ENCODE measurements around the gene LEKR1.

LEKR1 gene

GRCh38 chr3:157001221-157001957, 175.2 kb downstream of the LEKR1 start:
- ChIA-PET POLR2A (no interaction called here), CTCF (no interaction called here)
- no peak for TF ChIP-seq SUZ12 (IDR thresholded peaks at IDR 0.05)
- no peak for TF ChIP-seq FOXM1 (IDR thresholded peaks at IDR 0.05; ENCODE audit: borderline replicate concordance)
- TF ChIP-seq SP1 (IDR thresholded peaks at IDR 0.05): no peak
- no peak for TF ChIP-seq ELF4 (IDR thresholded peaks at IDR 0.05)
- TF ChIP-seq L3MBTL2 (conservative IDR thresholded peaks at IDR 0.05): no peak
- TF ChIP-seq FOXA1 (IDR thresholded peaks at IDR 0.05): no peak
- no peak for TF ChIP-seq FOXK2 (IDR thresholded peaks at IDR 0.05)
- no peak for TF ChIP-seq LEF1 (IDR thresholded peaks at IDR 0.05; ENCODE audit: borderline replicate concordance)
- no peak for TF ChIP-seq TARDBP (IDR thresholded peaks at IDR 0.05)
- TF ChIP-seq BHLHE40 (IDR thresholded peaks at IDR 0.05; ENCODE audit: borderline replicate concordance): no peak
- no peak for TF ChIP-seq CTBP1 (IDR thresholded peaks at IDR 0.05; ENCODE audit: borderline replicate concordance)
- no peak for TF ChIP-seq ARNT (IDR thresholded peaks at IDR 0.05)
- TF ChIP-seq NFRKB (IDR thresholded peaks at IDR 0.05): no peak
- TF ChIP-seq, protein P1, sequence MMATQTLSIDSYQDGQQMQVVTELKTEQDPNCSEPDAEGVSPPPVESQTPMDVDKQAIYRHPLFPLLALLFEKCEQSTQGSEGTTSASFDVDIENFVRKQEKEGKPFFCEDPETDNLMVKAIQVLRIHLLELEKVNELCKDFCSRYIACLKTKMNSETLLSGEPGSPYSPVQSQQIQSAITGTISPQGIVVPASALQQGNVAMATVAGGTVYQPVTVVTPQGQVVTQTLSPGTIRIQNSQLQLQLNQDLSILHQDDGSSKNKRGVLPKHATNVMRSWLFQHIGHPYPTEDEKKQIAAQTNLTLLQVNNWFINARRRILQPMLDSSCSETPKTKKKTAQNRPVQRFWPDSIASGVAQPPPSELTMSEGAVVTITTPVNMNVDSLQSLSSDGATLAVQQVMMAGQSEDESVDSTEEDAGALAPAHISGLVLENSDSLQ (IDR thresholded peaks at IDR 0.05): no peak
- no peak for TF ChIP-seq ZNF384 (IDR thresholded peaks at IDR 0.05)
- TF ChIP-seq HDGF (IDR thresholded peaks at IDR 0.05; ENCODE audit: borderline replicate concordance): no peak
- DNase-seq (ENCODE audit: extremely low spot score): no peak

- CTCF ChIA-PET: no interaction called here
- POLR2A ChIA-PET: no interaction called here
- TF ChIP-seq L3MBTL2 (conservative IDR thresholded peaks at IDR 0.05): no peak
- TF ChIP-seq SP1 (IDR thresholded peaks at IDR 0.05): no peak
- no peak for TF ChIP-seq FOXM1 (IDR thresholded peaks at IDR 0.05; ENCODE audit: borderline replicate concordance)
- TF ChIP-seq CTBP1 (IDR thresholded peaks at IDR 0.05; ENCODE audit: borderline replicate concordance): no peak
- no peak for TF ChIP-seq TARDBP (IDR thresholded peaks at IDR 0.05)
- no peak for TF ChIP-seq HDGF (IDR thresholded peaks at IDR 0.05; ENCODE audit: borderline replicate concordance)
- TF ChIP-seq ARNT (IDR thresholded peaks at IDR 0.05): no peak
- TF ChIP-seq ZNF384 (IDR thresholded peaks at IDR 0.05): no peak
- TF ChIP-seq, protein P1 (IDR thresholded peaks at IDR 0.05): no peak
- no peak for DNase-seq (ENCODE audit: extremely low spot score)
Measured at GRCh38 chr3:157021679-157022078, 195.5 kb downstream of the LEKR1 start.

DNA sequence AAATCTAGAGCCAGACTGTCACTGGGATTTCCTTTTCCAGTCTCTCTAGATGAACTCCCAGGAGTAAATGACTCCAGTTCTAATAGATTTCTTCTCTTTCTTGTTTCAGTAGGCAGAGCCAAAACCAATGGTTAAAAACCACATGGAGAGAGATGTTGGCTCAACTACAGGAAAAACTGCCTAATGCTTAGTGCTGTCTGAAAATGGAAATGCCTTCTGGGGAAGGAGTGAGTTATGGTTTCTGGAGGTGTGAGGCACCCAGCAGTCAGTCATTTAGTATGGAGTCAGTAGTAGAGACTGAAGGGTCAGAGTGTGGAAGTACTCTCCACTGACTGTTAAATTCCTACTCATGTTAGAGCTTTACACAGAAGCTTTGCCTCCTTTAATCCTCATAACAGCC, 197.1 kb downstream of the LEKR1 start:
- no peak for TF ChIP-seq ZNF384 (IDR thresholded peaks at IDR 0.05)
- no peak for TF ChIP-seq SP1 (IDR thresholded peaks at IDR 0.05)
- TF ChIP-seq L3MBTL2 (conservative IDR thresholded peaks at IDR 0.05): no peak
- TF ChIP-seq LEF1 (IDR thresholded peaks at IDR 0.05; ENCODE audit: borderline replicate concordance): no peak
- no peak for TF ChIP-seq TARDBP (IDR thresholded peaks at IDR 0.05)
- TF ChIP-seq BHLHE40 (IDR thresholded peaks at IDR 0.05; ENCODE audit: borderline replicate concordance): no peak
- TF ChIP-seq CTBP1 (IDR thresholded peaks at IDR 0.05; ENCODE audit: borderline replicate concordance): no peak
- no peak for TF ChIP-seq FOXM1 (IDR thresholded peaks at IDR 0.05; ENCODE audit: borderline replicate concordance)
- no peak for TF ChIP-seq ELF4 (IDR thresholded peaks at IDR 0.05)
- TF ChIP-seq NFRKB (IDR thresholded peaks at IDR 0.05): no peak
- no peak for TF ChIP-seq HDGF (IDR thresholded peaks at IDR 0.05; ENCODE audit: borderline replicate concordance)
- no peak for TF ChIP-seq FOXK2 (IDR thresholded peaks at IDR 0.05)
- no peak for TF ChIP-seq FOXA1 (IDR thresholded peaks at IDR 0.05)
- TF ChIP-seq, protein P1 (IDR thresholded peaks at IDR 0.05): no peak
- TF ChIP-seq ARNT (IDR thresholded peaks at IDR 0.05): no peak
- no peak for TF ChIP-seq SUZ12 (IDR thresholded peaks at IDR 0.05)
- no peak for DNase-seq (ENCODE audit: extremely low spot score)
- ChIA-PET POLR2A (no interaction called here), CTCF (no interaction called here)

- ChIA-PET POLR2A (no interaction called here), CTCF (interaction anchor here (0.6 kb wide), 1 partner anchor 41 kb away, joined by 3 read pairs; no protein-coding TSS in a partner anchor)
- TF ChIP-seq L3MBTL2 (conservative IDR thresholded peaks at IDR 0.05): no peak
- TF ChIP-seq ARNT (IDR thresholded peaks at IDR 0.05): no peak
- no peak for TF ChIP-seq SUZ12 (IDR thresholded peaks at IDR 0.05)
- no peak for TF ChIP-seq TARDBP (IDR thresholded peaks at IDR 0.05)
- TF ChIP-seq FOXK2 (IDR thresholded peaks at IDR 0.05): no peak
- TF ChIP-seq SP1 (IDR thresholded peaks at IDR 0.05): no peak
- TF ChIP-seq ELF4 (IDR thresholded peaks at IDR 0.05): no peak
- TF ChIP-seq HDGF (IDR thresholded peaks at IDR 0.05; ENCODE audit: borderline replicate concordance): no peak
- no peak for TF ChIP-seq CTBP1 (IDR thresholded peaks at IDR 0.05; ENCODE audit: borderline replicate concordance)
- no peak for TF ChIP-seq BHLHE40 (IDR thresholded peaks at IDR 0.05; ENCODE audit: borderline replicate concordance)
- no peak for TF ChIP-seq FOXM1 (IDR thresholded peaks at IDR 0.05; ENCODE audit: borderline replicate concordance)
- TF ChIP-seq ZNF384 (IDR thresholded peaks at IDR 0.05): no peak
- TF ChIP-seq, protein P1 (IDR thresholded peaks at IDR 0.05): no peak
- TF ChIP-seq FOXA1 (IDR thresholded peaks at IDR 0.05): no peak
- TF ChIP-seq LEF1 (IDR thresholded peaks at IDR 0.05; ENCODE audit: borderline replicate concordance): no peak
- no peak for TF ChIP-seq NFRKB (IDR thresholded peaks at IDR 0.05)
- no peak for DNase-seq (ENCODE audit: extremely low spot score)
Measured at GRCh38 chr3:157026091-157026490, 199.9 kb downstream of the LEKR1 start.

All from HEK293T (cell line).